Parathyroid adenoma (tissue), 2 donors: Measurements from ENCODE around the gene TMEM158.

Source experiments
- H2AFZ ChIP-seq: fragments of 300-600 bp; sonication (generic); one replicate; pipeline ENCODE4 v1.7.0; 2017; ENCODE audit warnings: antibody characterized with exemption, mild to moderate bottlenecking
- H3K27ac ChIP-seq: fragments of 300-600 bp; sonication (generic); one replicate; pipeline ENCODE4 v1.7.0; 2017
- H3K27me3 ChIP-seq: fragments of 300-600 bp; sonication (generic); one replicate; pipeline ENCODE4 v1.7.0; 2017; ENCODE audit warnings: low read length; ENCODE audit not compliant: control insufficient read depth, insufficient read depth
- H3K36me3 ChIP-seq: fragments of 300-600 bp; sonication (generic); one replicate; pipeline ENCODE4 v1.7.0; 2017; ENCODE audit warnings: low read length; ENCODE audit not compliant: control insufficient read depth, insufficient read depth
- H3K4me1 ChIP-seq: fragments of 300-600 bp; sonication (generic); one replicate; pipeline ENCODE4 v1.7.0; 2017; ENCODE audit warnings: control low read depth
- H3K4me2 ChIP-seq: fragments of 300-600 bp; sonication (generic); one replicate; pipeline ENCODE4 v1.7.0; 2017; ENCODE audit warnings: low read length
- H3K4me3 ChIP-seq: fragments of 300-600 bp; sonication (generic); one replicate; pipeline ENCODE4 v1.7.0; 2017; ENCODE audit warnings: low read depth, low read length
- H3K79me2 ChIP-seq: fragments of 300-600 bp; sonication (generic); one replicate; pipeline ENCODE4 v1.7.0; 2017; ENCODE audit warnings: control low read depth
- H3K9ac ChIP-seq: fragments of 300-600 bp; sonication (generic); one replicate; pipeline ENCODE4 v1.7.0; 2017; ENCODE audit warnings: mild to moderate bottlenecking
- H3K9me3 ChIP-seq: fragments of 300-600 bp; sonication (generic); one replicate; pipeline ENCODE4 v1.7.0; 2017; ENCODE audit warnings: low read length; ENCODE audit not compliant: control insufficient read depth
- TF ChIP-seq, protein P1 (sequence below): fragments of 300-600 bp; sonication (generic); IDR thresholded peaks from one replicate; pipeline ENCODE4 v1.7.0; 2017; ENCODE audit warnings: antibody characterized with exemption, mild to moderate bottlenecking
- donor health status: primary hyperparathyroidism.

The TMEM158 gene

GRCh38 chr3:45191424-45191823, 34.7 kb downstream of the TMEM158 start:
- H2AFZ ChIP-seq, result no peak overlapping the region
- no peak overlapping the region for H3K27ac ChIP-seq
- no peak overlapping the region for H3K4me2 ChIP-seq
- H3K4me3 ChIP-seq, result no peak overlapping the region
- H3K79me2 ChIP-seq, result no peaks in the 10 kb centered on the region
- H3K4me1 ChIP-seq, result no peaks in the 10 kb centered on the region
- H3K9ac ChIP-seq, result no peak overlapping the region
- TF ChIP-seq, protein P1, sequence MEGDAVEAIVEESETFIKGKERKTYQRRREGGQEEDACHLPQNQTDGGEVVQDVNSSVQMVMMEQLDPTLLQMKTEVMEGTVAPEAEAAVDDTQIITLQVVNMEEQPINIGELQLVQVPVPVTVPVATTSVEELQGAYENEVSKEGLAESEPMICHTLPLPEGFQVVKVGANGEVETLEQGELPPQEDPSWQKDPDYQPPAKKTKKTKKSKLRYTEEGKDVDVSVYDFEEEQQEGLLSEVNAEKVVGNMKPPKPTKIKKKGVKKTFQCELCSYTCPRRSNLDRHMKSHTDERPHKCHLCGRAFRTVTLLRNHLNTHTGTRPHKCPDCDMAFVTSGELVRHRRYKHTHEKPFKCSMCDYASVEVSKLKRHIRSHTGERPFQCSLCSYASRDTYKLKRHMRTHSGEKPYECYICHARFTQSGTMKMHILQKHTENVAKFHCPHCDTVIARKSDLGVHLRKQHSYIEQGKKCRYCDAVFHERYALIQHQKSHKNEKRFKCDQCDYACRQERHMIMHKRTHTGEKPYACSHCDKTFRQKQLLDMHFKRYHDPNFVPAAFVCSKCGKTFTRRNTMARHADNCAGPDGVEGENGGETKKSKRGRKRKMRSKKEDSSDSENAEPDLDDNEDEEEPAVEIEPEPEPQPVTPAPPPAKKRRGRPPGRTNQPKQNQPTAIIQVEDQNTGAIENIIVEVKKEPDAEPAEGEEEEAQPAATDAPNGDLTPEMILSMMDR, result no peak
- H3K27me3 ChIP-seq, result no peaks in the 10 kb centered on the region
- H3K36me3 ChIP-seq, result no peaks in the 10 kb centered on the region
- H3K9me3 ChIP-seq, result no peaks in the 10 kb centered on the region

GRCh38 chr3:45188719-45189659, 37.1 kb downstream of the TMEM158 start:
- H3K4me2 ChIP-seq, result no peak overlapping the region
- H2AFZ ChIP-seq, result no peak overlapping the region
- H3K4me3 ChIP-seq, result no peak overlapping the region
- TF ChIP-seq, protein P1, result no peak
- no peaks in the 10 kb centered on the region for H3K79me2 ChIP-seq
- no peak overlapping the region for H3K9ac ChIP-seq
- H3K36me3 ChIP-seq, result no peaks in the 10 kb centered on the region
- H3K27ac ChIP-seq, result no peak overlapping the region
- no peaks in the 10 kb centered on the region for H3K4me1 ChIP-seq
- H3K9me3 ChIP-seq, result no peaks in the 10 kb centered on the region
- H3K27me3 ChIP-seq, result no peaks in the 10 kb centered on the region

DNA sequence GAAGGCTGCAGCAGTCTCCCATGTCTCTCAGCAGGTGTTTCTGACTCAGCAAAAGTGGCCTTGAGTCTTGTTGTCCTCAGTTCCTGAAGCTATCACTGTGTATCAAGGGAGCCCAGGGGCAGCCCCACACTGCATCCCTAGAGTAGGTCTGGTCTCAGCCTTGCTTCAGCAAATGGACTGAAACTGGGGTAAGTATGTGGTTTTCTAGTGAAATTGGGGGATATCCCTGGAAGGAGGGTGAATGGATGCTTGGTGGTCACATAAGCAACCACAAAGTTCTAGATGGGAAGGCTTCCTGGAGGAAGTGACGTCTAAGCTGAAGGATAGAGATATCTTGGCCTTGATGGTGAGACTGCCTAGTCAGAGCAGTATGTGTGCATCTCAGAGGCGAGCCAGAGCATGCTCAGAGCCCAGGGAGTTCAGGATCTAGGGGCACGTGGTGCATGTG, 38.4 kb downstream of the TMEM158 start:
- Histone ChIP-seq H3K27ac (no peak overlapping the region), H3K9ac (no peak overlapping the region), H3K79me2 (no peaks in the 10 kb centered on the region), H2AFZ (no peak overlapping the region), H3K27me3 (no peaks in the 10 kb centered on the region), H3K36me3 (no peaks in the 10 kb centered on the region), H3K4me2 (no peak overlapping the region), H3K4me3 (no peak overlapping the region), H3K4me1 (no peaks in the 10 kb centered on the region), H3K9me3 (no peaks in the 10 kb centered on the region)
- TF ChIP-seq, protein P1, result no peak

DNA sequence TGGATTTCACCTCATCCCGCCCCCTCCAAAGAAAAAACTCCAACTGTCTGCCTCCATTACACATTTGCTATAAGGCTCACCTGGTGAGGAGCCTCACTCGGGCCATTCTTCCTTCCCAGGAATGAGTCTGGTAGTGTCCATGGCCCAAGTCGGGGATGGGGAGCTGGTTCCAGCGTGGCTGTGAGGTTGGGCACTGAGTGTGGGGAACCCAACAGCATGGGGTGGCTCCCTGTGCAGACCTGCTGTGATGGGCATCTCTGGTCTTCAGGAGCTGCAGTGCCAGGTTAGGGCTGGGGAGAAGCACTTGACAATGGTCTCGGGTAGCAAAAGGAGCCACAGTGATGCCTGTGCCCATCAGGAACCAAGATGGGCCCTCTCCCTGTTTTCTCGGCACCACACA, 39.2 kb downstream of the TMEM158 start:
- Histone ChIP-seq H3K27ac (no peak overlapping the region), H3K4me2 (no peak overlapping the region), H2AFZ (no peak overlapping the region), H3K4me1 (peaks cover 4% of the 10 kb centered on the region), H3K36me3 (no peaks in the 10 kb centered on the region), H3K9me3 (no peaks in the 10 kb centered on the region), H3K9ac (no peak overlapping the region), H3K79me2 (no peaks in the 10 kb centered on the region), H3K27me3 (no peaks in the 10 kb centered on the region), H3K4me3 (no peak overlapping the region)
- TF ChIP-seq, protein P1, result no peak
